ENCODE results near the gene SUN2. TPM values are rescaled to one million over a fixed set of nuclear protein-coding genes. Genes with fewer than 3 reads are reported as not detected.

The SUN2 gene
- total and polyA plus RNA-seq, 10 of the 15 experiments (the other 5 are each of a cell fraction or from before 2014, with no cell fraction given): 0.18 to 107 (median 35.9) TPM

DNA sequence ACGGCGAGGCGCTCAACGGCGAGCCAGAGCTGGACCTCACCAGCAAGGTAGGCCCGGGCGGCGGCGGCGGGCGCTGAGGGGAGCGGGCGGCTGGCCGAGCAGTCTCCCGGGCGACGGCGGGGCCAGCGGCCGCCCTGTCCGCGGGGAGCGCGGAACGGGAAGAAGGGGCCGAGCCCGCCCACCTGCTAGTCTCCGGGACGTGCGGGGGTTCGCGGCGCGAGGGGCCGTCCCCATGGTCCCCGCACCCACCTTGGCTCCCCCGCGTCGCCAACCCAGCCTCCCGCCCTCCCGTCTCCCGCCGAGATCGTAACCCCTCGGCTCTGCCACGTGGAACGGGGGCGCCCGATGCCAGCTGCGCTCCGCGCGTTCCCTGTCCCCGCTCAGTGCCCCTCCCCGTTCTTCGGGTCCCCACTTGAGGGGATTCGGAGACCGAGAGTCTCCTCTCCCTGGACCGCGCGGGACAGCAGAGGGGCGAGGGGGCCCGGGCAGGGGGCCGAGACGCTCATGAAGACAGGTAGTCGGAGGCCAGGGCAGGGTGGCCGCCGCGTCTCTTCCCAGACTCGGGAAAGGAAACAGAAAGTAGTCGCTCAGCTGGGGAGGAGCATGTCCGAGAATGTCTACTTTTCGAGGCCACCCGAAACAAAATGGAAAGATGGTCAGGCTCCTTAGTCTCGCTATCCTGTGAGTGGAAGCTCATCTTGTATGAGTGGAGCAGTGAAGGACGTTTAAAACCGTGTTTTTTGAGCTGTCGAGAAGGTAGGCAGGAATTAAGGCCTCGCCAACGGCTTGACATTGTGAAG lies 49.5 kb downstream of the SUN2 start:
- Histone ChIP-seq H3K9me3 (replicated peaks; ENCODE audit: control insufficient read depth, insufficient read depth, low read length) (no peaks in the 10 kb centered on the region), H3K27me3 (replicated peaks in 1 of 2; ENCODE audit: control insufficient read depth in 2 of 2, insufficient read depth in 2 of 2, low read length in 1 of 2) (no peaks in the 10 kb centered on the region), H4K20me1 (ENCODE audit: control insufficient read depth, insufficient read depth) (peaks cover 12% of the 10 kb centered on the region), H3K36me3 (ENCODE audit: control insufficient read depth in 2 of 2, insufficient read depth in 2 of 2, low read length in 1 of 2) (peaks cover 0 to 6% of the 10 kb centered on the region in 2 experiments; a peak in 3 of 4 replicates), H3K4me2 (ENCODE audit: control insufficient read depth, insufficient read depth) (peak overlapping the region; percentile 60), H3K79me2 (ENCODE audit: control insufficient read depth, insufficient read depth, low read length) (peaks cover 55% of the 10 kb centered on the region), H3K4me1 (ENCODE audit: control insufficient read depth, insufficient read depth, low read length) (peaks cover 25% of the 10 kb centered on the region), H3K4me3 (peak overlapping the region; percentile 95), H2AFZ (ENCODE audit: control insufficient read depth, low read depth, low read length) (no peak overlapping the region; the same call in 1 of the 2 replicates), H3K27ac (ENCODE audit: control insufficient read depth, insufficient read depth) (peak overlapping the region; percentile 85), H3K9ac (ENCODE audit: control insufficient read depth, insufficient read depth, low read length) (peak overlapping the region; percentile 89)
- peak; percentile 3 for ATAC-seq
- no peak for FAIRE-seq
- no peak for DNase-seq (ENCODE audit: low read depth, low spot score)
- 1% methylated on average over 55 of the region's 80 CpGs for WGBS (ENCODE audit: insufficient coverage, insufficient replicate concordance, low lambda C conversion rate, missing lambda C conversion rate)
- ChIA-PET POLR2A (interaction anchor here (0.6 to 3.3 kb wide), 15 partner anchors 9 to 862 kb away, joined by 3 to 39 read pairs (median 5); partner anchors contain the start of genes ANKRD54, DNAL4 and TOMM22), RAD21 (ENCODE audit: unreplicated experiment) (interaction anchor here (0.6 to 4.1 kb wide), 11 partner anchors 8 to 898 kb away, joined by 3 to 30 read pairs (median 4); partner anchors contain the start of genes GCAT and TOMM22), SMC1A (ENCODE audit: uncharacterized antibody, unreplicated experiment) (interaction anchor here (0.7 to 5.5 kb wide), 9 partner anchors 10 to 167 kb away, joined by 3 to 54 read pairs (median 4); partner anchors contain the start of gene TOMM22), CTCF (interaction anchor here (1.8 to 3.1 kb wide), 5 partner anchors 8 to 164 kb away, joined by 5 to 17 read pairs (median 10); partner anchors contain the start of gene TOMM22)
- in situ Hi-C loops (cut with MboI) (no loop called here), intact Hi-C loops (cut with micrococcal nuclease; ENCODE audit: unreplicated experiment) (loop anchor here (10.0 kb wide), 1 partner anchor 202 kb away; the partner anchor contains the start of gene DDX17)
- BruUV-seq (replicated peaks): no TSS peak
- TF ChIP-seq MEF2A (IDR thresholded peaks at IDR 0.05; ENCODE audit: insufficient read depth, low read depth, low read length): no peak
- no peak for TF ChIP-seq HDAC2 (IDR thresholded peaks at IDR 0.05)
- no peak for TF ChIP-seq CUX1 (IDR thresholded peaks at IDR 0.05; ENCODE audit: insufficient replicate concordance, low read depth, low read length)
- no peak for TF ChIP-seq MYC (IDR thresholded peaks at IDR 0.05; ENCODE audit: insufficient read depth, insufficient read length, insufficient replicate concordance, low read length, severe bottlenecking)
- TF ChIP-seq CHD2 (IDR thresholded peaks at IDR 0.05; ENCODE audit: borderline replicate concordance, low read depth, low read length): no peak
- TF ChIP-seq, protein P1, sequence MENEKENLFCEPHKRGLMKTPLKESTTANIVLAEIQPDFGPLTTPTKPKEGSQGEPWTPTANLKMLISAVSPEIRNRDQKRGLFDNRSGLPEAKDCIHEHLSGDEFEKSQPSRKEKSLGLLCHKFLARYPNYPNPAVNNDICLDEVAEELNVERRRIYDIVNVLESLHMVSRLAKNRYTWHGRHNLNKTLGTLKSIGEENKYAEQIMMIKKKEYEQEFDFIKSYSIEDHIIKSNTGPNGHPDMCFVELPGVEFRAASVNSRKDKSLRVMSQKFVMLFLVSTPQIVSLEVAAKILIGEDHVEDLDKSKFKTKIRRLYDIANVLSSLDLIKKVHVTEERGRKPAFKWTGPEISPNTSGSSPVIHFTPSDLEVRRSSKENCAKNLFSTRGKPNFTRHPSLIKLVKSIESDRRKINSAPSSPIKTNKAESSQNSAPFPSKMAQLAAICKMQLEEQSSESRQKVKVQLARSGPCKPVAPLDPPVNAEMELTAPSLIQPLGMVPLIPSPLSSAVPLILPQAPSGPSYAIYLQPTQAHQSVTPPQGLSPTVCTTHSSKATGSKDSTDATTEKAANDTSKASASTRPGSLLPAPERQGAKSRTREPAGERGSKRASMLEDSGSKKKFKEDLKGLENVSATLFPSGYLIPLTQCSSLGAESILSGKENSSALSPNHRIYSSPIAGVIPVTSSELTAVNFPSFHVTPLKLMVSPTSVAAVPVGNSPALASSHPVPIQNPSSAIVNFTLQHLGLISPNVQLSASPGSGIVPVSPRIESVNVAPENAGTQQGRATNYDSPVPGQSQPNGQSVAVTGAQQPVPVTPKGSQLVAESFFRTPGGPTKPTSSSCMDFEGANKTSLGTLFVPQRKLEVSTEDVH (IDR thresholded peaks at IDR 0.05; ENCODE audit: low read depth, partially characterized antibody): no peak
- peak; percentile 45 for TF ChIP-seq ZNF687 (IDR thresholded peaks at IDR 0.05)
- no peak for TF ChIP-seq NFXL1 (IDR thresholded peaks at IDR 0.05; ENCODE audit: borderline replicate concordance)

All from GM12878 (cell line).